ENCODE measurements around the gene RETREG2. TPM values are rescaled to one million over a fixed set of nuclear protein-coding genes. Genes with fewer than 3 reads are reported as not detected.

The RETREG2 gene
- total and polyA plus RNA-seq, 2 of the 4 experiments (the other 2 are of a cell fraction), result 45.2 to 51.1 TPM

DNA sequence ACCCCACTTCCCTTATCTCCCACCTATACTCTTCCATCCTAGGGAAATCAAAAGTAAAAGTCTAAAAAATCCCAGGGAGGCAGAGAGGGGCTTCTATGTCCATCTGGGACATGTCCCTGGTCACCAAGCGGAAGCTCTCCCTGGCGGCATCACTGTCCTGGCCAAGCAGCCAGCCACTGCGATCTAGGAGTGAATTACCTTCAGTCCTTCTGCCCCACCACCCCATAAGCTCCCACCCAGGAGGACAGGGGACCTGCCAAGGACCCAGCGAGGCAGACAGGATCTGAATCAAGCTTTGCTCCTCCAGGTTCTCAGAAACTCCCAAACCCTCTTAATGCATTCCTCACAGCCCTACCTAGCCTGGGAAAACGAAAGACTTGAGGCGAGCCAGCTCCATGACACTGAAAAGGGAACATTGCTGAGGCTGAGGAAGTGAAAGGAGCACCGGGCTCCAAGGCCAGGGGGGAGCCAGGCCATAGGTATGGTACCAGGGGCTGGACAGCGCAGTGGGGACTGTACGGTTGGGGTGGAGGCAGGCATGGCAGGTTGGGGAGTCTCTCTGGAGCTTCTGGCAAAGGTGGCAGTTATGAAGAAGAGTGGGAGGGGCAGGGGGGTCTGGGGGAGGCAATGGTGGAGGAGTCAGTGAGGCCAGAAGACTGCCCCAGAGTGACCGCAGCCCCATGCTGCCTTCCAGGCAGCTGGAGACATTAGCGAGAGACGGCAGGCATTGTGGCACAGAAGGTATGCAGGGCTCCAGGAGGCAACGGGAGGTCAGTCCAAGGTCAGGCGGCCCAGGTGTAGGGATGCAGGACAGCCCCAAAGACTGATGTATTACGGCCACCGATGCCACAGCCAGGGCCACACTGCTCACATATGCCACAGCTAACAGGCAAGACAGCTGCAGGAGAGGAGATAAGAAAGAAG is 5.6 kb upstream of the RETREG2 start (continued):
- no peak for TF ChIP-seq POLR2A (IDR thresholded peaks at IDR 0.05; ENCODE audit: low read depth, low read length)
- no peak for TF ChIP-seq CHD1 (IDR thresholded peaks at IDR 0.05; ENCODE audit: low read depth, low read length)
- no peak for TF ChIP-seq MAFK (IDR thresholded peaks at IDR 0.05; ENCODE audit: low read depth, low read length)

GRCh38 chr2:219173176-219173575 is 4.9 kb upstream of the RETREG2 start:
- no CpG with 5 or more reads among the region's 6 CpGs for WGBS, 2 experiments (ENCODE audit: extremely low coverage in 2 of 2, insufficient read length in 1 of 2)
- in situ Hi-C loops (cut with MboI; ENCODE audit: low sequenced_read_pairs) (loop anchor here (5.0 kb wide), 2 partner anchors 34 to 124 kb away; partner anchors contain the start of gene ZFAND2B), intact Hi-C loops (cut with micrococcal nuclease) (no loop called here), dilution Hi-C loops (cut with HindIII; ENCODE audit: low sequenced_read_pairs, unreplicated experiment) (no loop called here)
- H3K79me1 ChIP-seq (ENCODE audit: low read depth in 1 of 2, low read length in 2 of 2), result peaks cover 3 to 21% of the 10 kb centered on the region in 2 experiments; a peak in 2 of 4 replicates
- no peak overlapping the region for H4K5ac ChIP-seq (ENCODE audit: low read depth, low read length)
- no peak overlapping the region for H2BK5ac ChIP-seq (ENCODE audit: low read depth, low read length, poor library complexity, severe bottlenecking)
- no peak overlapping the region for H2BK15ac ChIP-seq (ENCODE audit: low read depth, low read length)
- 0 out of 2 replicates have a peak, but pooled peaks cover 4% of the 10 kb centered on the region for H3K9me1 ChIP-seq (ENCODE audit: insufficient read depth, low read length)
- no peak overlapping the region for H4K91ac ChIP-seq (ENCODE audit: insufficient read depth, low read depth, low read length)
- H3K4me2 ChIP-seq (ENCODE audit: low read depth, low read length), result no peak overlapping the region
- H3K56ac ChIP-seq (ENCODE audit: extremely low read depth, insufficient read depth, low read length), result no peak overlapping the region
- H4K8ac ChIP-seq (ENCODE audit: low read depth in 2 of 2, low read length in 2 of 2), result no peak overlapping the region
- no peak overlapping the region for H2BK20ac ChIP-seq (ENCODE audit: low read depth, low read length)
- no peaks in the 10 kb centered on the region for H3K9me3 ChIP-seq (ENCODE audit: control insufficient read depth, insufficient read depth, low read length)
- no peaks in the 10 kb centered on the region for H3K27me3 ChIP-seq (ENCODE audit: control insufficient read depth, insufficient read depth, low read length)
- H3K23ac ChIP-seq (ENCODE audit: low read depth, low read length), result no peak overlapping the region
- no peak overlapping the region for H3K18ac ChIP-seq (ENCODE audit: low read depth, low read length)
- H2BK120ac ChIP-seq (ENCODE audit: low read depth, low read length), result no peak overlapping the region
- no peak overlapping the region for H3K4me3 ChIP-seq (ENCODE audit: insufficient read depth, low read depth, low read length)
- no peak overlapping the region for H2AK9ac ChIP-seq (replicated peaks; ENCODE audit: low read depth, low read length, poor library complexity)
- no peak overlapping the region for H2AFZ ChIP-seq (replicated peaks; ENCODE audit: low read length, poor library complexity)
- H3K14ac ChIP-seq (replicated peaks; ENCODE audit: low read depth, low read length), result no peak overlapping the region
- H4K20me1 ChIP-seq (ENCODE audit: insufficient read depth, low read length), result peaks cover 7% of the 10 kb centered on the region; the same call in 1 of the 2 replicates
- ChIA-PET CTCF (interaction anchor here (1.5 kb wide), 1 partner anchor 122 kb away, joined by 4 read pairs; no protein-coding TSS in a partner anchor), POLR2A (ENCODE audit: unreplicated experiment) (no interaction called here)
- H3K4me1 ChIP-seq (ENCODE audit: control insufficient read depth, insufficient read depth, low read length), result peaks cover 5% of the 10 kb centered on the region; the same call in 1 of the 2 replicates
- H3K36me3 ChIP-seq (ENCODE audit: control insufficient read depth, insufficient read depth, low read length), result peaks cover 20% of the 10 kb centered on the region
- H3K9ac ChIP-seq (ENCODE audit: low read depth, low read length), result no peak overlapping the region
- no peak overlapping the region for H3K4ac ChIP-seq (ENCODE audit: low read depth, low read length)
- DNase-seq (no peak), ATAC-seq (ENCODE audit: low read depth) (no peak)
- H2AK5ac ChIP-seq (ENCODE audit: low read depth, low read length), result no peak overlapping the region
- H3K27ac ChIP-seq (ENCODE audit: insufficient read depth, low read length), result no peak overlapping the region
- no TSS peak for BruUV-seq (replicated peaks)
- TF ChIP-seq RCOR1 (IDR thresholded peaks at IDR 0.05; ENCODE audit: insufficient replicate concordance, low read length), result no peak
- TF ChIP-seq RAD21 (IDR thresholded peaks at IDR 0.05; ENCODE audit: low read length), result no peak
- TF ChIP-seq MAFK (IDR thresholded peaks at IDR 0.05; ENCODE audit: low read depth, low read length), result no peak
- TF ChIP-seq NFE2L2 (IDR thresholded peaks at IDR 0.05; ENCODE audit: low read depth, low read length), result no peak
- no peak for TF ChIP-seq CEBPB (IDR thresholded peaks at IDR 0.05; ENCODE audit: low read depth, low read length)
- TF ChIP-seq POLR2A (IDR thresholded peaks at IDR 0.05; ENCODE audit: low read depth, low read length), result no peak
- no peak for TF ChIP-seq SMC3 (IDR thresholded peaks at IDR 0.05; ENCODE audit: low read depth, low read length)
- TF ChIP-seq MXI1 (IDR thresholded peaks at IDR 0.05; ENCODE audit: borderline replicate concordance, low read depth, low read length), result no peak
- TF ChIP-seq MAZ (IDR thresholded peaks at IDR 0.05; ENCODE audit: borderline replicate concordance, low read depth, low read length), result no peak
- no peak for TF ChIP-seq CHD1 (IDR thresholded peaks at IDR 0.05; ENCODE audit: low read depth, low read length)
- TF ChIP-seq, protein P1, sequence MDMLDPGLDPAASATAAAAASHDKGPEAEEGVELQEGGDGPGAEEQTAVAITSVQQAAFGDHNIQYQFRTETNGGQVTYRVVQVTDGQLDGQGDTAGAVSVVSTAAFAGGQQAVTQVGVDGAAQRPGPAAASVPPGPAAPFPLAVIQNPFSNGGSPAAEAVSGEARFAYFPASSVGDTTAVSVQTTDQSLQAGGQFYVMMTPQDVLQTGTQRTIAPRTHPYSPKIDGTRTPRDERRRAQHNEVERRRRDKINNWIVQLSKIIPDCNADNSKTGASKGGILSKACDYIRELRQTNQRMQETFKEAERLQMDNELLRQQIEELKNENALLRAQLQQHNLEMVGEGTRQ (IDR thresholded peaks at IDR 0.05; ENCODE audit: low read depth, low read length), result no peak
- TF ChIP-seq FOS (IDR thresholded peaks at IDR 0.05; ENCODE audit: low read depth, low read length), result no peak
- no peak for TF ChIP-seq BHLHE40 (IDR thresholded peaks at IDR 0.05; ENCODE audit: low read depth, low read length)

Measured in IMR-90 (cell line).